Vagina (tissue), 2 donors: ENCODE results near the gene GALNT9. TPM values are rescaled to one million over a fixed set of nuclear protein-coding genes. Genes with fewer than 3 reads are reported as not detected.

Experiments
- DNase-seq, 2 donors: peaks; one replicate each; pipeline ENCODE4 v3.0.0-alpha.2; 2017; ENCODE audit errors: extremely low spot score in 2 of 2
- H3K27ac ChIP-seq: fragments of 200-600 bp; sonication (generic); one replicate; pipeline ENCODE4 v1.5.1; 2019
- H3K27me3 ChIP-seq: fragments of 200-600 bp; sonication (generic); one replicate; pipeline ENCODE4 v1.5.1; 2019
- H3K36me3 ChIP-seq, 2 donors: fragments of 200-600 bp; sonication (generic); one replicate each; pipeline ENCODE4 v1.5.1; 2017 to 2019
- H3K4me1 ChIP-seq: fragments of 200-600 bp; sonication (generic); one replicate; pipeline ENCODE4 v1.5.1; 2019
- H3K4me3 ChIP-seq, 2 donors: fragments of 200-600 bp; sonication (generic); 1 replicate in 1 of 2; 2 replicates in 1 of 2; pipeline ENCODE4 v1.5.1; 2016 to 2019
- H3K9me3 ChIP-seq: fragments of 200-600 bp; sonication (generic); one replicate; pipeline ENCODE4 v1.5.1; 2019
- CTCF ChIP-seq, 3 experiments: fragments of 450-650 bp in 2 of 3; fragments of 200-600 bp in 1 of 3; sonication (generic) in 1 of 3; IDR thresholded peaks; one replicate each; pipeline ENCODE4 v1.5.1; 2017 to 2019; ENCODE audit warnings: antibody characterized with exemption in 3 of 3, mild to moderate bottlenecking in 2 of 3, moderate library complexity in 2 of 3
- POLR2A ChIP-seq, 2 donors: fragments of 450-650 bp; IDR thresholded peaks; one replicate each; pipeline ENCODE4 v1.6.1; 2017; ENCODE audit warnings: antibody characterized with exemption in 2 of 2, mild to moderate bottlenecking in 2 of 2, moderate library complexity in 2 of 2
- POLR2AphosphoS5 ChIP-seq, 2 donors: sonication (generic); formaldehyde crosslinking; IDR thresholded peaks; one replicate each; pipeline ENCODE4 v1.9.0; 2017; ENCODE audit warnings: antibody characterized with exemption in 2 of 2, mild to moderate bottlenecking in 2 of 2, low read depth in 1 of 2; ENCODE audit not compliant: insufficient read depth in 1 of 2
- intact Hi-C: fragments of 100-400 bp; cut with DNase I; formaldehyde crosslinking; loops from one replicate; pipeline ENCODE4 v1.15.1; 2023
- total RNA-seq: library from RNA; depleted of rRNA; stranded (reverse); fragments of >200 nt; gene quantifications from one replicate; pipeline ENCODE4 v1.2.3, GENCODE V29; 2016

The GALNT9 gene
- total RNA-seq, 1 donor from 2014 or later: 1.5 TPM

GRCh38 chr12:132174839-132175490 lies 154.4 kb downstream of the GALNT9 start:
- no peak for TF ChIP-seq CTCF (IDR thresholded peaks at IDR 0.05)
- no peak for TF ChIP-seq POLR2A (IDR thresholded peaks at IDR 0.05)
- TF ChIP-seq POLR2AphosphoS5 (IDR thresholded peaks at IDR 0.05; ENCODE audit: insufficient read depth in 1 of 2, low read depth in 1 of 2): no peak
- no peak for DNase-seq
- H3K4me3 ChIP-seq: no peak overlapping the region
- H3K27ac ChIP-seq: no peak overlapping the region
- H3K36me3 ChIP-seq: no peaks in the 10 kb centered on the region
- no peaks in the 10 kb centered on the region for H3K27me3 ChIP-seq
- no peaks in the 10 kb centered on the region for H3K9me3 ChIP-seq
- intact Hi-C loops: no loop called here
- no peaks in the 10 kb centered on the region for H3K4me1 ChIP-seq

GRCh38 chr12:132174015-132174838 lies 155.2 kb downstream of the GALNT9 start:
- Histone ChIP-seq H3K9me3 (no peaks in the 10 kb centered on the region), H3K27me3 (no peaks in the 10 kb centered on the region), H3K4me1 (no peaks in the 10 kb centered on the region), H3K36me3 (no peaks in the 10 kb centered on the region), H3K4me3 (no peak overlapping the region), H3K27ac (no peak overlapping the region)
- DNase-seq: no peak
- intact Hi-C loops: no loop called here
- TF ChIP-seq POLR2AphosphoS5 (IDR thresholded peaks at IDR 0.05; ENCODE audit: insufficient read depth in 1 of 2, low read depth in 1 of 2) (no peak), CTCF (IDR thresholded peaks at IDR 0.05) (no peak), POLR2A (IDR thresholded peaks at IDR 0.05) (no peak)

GRCh38 chr12:132173135-132174014 lies 156.0 kb downstream of the GALNT9 start:
- Histone ChIP-seq H3K27ac (no peak overlapping the region), H3K4me3 (no peak overlapping the region), H3K27me3 (no peaks in the 10 kb centered on the region), H3K9me3 (no peaks in the 10 kb centered on the region), H3K36me3 (no peaks in the 10 kb centered on the region), H3K4me1 (no peaks in the 10 kb centered on the region)
- intact Hi-C loops: no loop called here
- TF ChIP-seq POLR2AphosphoS5 (IDR thresholded peaks at IDR 0.05; ENCODE audit: insufficient read depth in 1 of 2, low read depth in 1 of 2): no peak
- TF ChIP-seq CTCF (IDR thresholded peaks at IDR 0.05): no peak
- TF ChIP-seq POLR2A (IDR thresholded peaks at IDR 0.05): no peak
- no peak for DNase-seq

GRCh38 chr12:132172619-132173018 lies 156.8 kb downstream of the GALNT9 start:
- Histone ChIP-seq H3K36me3 (no peaks in the 10 kb centered on the region), H3K4me1 (no peaks in the 10 kb centered on the region), H3K9me3 (no peaks in the 10 kb centered on the region), H3K27ac (no peak overlapping the region), H3K27me3 (no peaks in the 10 kb centered on the region), H3K4me3 (no peak overlapping the region)
- intact Hi-C loops: no loop called here
- no peak for TF ChIP-seq POLR2A (IDR thresholded peaks at IDR 0.05)
- TF ChIP-seq CTCF (IDR thresholded peaks at IDR 0.05): no peak
- no peak for TF ChIP-seq POLR2AphosphoS5 (IDR thresholded peaks at IDR 0.05; ENCODE audit: insufficient read depth in 1 of 2, low read depth in 1 of 2)
- DNase-seq: no peak
